Hypothalamus (tissue), 51 donors: ENCODE data around the gene IDUA.
"Not testable (repeated sequence)": the region's sequence is repeated elsewhere in the genome, so short reads cannot be mapped to it uniquely, and the experiment has no call there.

Experiments
- DNase-seq, 51 donors: peaks; one replicate each; lab custom pipeline; 2025; lab: John Stamatoyannopoulos, UW

IDUA gene

DNA sequence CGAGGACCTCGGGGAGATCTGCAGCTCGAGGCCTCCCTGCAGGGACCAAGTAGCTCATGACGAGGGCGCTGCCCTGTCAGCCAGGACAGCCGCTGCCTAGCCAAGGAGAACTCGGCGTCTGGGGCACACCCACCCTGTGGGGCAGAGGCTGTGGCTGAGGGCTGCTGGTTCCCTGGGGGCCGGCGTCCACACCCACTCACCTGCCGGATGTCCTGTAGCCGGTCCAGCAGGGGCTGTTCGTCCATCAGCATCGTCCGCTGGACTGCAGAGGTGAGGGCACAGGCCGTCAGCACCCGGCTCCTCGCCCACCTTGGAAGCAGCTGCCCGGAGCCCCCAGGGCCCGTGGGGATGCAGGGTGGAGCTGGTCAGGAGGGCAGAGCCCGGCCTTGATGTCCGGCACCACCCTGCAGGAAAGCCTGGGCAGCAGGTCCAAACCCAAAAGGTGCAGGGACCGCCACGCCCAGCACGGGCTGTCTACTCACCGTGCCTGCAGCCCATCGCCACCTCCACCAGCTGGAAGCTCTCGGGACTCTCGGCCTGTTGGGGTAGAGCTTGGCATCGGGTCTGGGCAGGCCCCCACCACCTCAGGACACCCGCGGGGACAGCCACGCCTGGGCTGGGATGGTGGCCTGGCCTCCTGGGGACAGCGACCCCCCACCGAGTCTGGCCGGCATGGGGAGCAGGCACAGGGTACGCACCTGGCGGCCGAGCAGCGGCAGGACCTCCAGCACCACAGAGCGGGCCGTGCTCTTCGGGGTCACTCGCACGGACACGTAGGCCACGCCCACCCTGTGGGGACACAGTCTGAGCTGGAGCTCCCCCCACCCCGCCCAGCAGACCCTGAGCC, 20.4 kb upstream of the IDUA start:
- DNase-seq: no peak

DNA sequence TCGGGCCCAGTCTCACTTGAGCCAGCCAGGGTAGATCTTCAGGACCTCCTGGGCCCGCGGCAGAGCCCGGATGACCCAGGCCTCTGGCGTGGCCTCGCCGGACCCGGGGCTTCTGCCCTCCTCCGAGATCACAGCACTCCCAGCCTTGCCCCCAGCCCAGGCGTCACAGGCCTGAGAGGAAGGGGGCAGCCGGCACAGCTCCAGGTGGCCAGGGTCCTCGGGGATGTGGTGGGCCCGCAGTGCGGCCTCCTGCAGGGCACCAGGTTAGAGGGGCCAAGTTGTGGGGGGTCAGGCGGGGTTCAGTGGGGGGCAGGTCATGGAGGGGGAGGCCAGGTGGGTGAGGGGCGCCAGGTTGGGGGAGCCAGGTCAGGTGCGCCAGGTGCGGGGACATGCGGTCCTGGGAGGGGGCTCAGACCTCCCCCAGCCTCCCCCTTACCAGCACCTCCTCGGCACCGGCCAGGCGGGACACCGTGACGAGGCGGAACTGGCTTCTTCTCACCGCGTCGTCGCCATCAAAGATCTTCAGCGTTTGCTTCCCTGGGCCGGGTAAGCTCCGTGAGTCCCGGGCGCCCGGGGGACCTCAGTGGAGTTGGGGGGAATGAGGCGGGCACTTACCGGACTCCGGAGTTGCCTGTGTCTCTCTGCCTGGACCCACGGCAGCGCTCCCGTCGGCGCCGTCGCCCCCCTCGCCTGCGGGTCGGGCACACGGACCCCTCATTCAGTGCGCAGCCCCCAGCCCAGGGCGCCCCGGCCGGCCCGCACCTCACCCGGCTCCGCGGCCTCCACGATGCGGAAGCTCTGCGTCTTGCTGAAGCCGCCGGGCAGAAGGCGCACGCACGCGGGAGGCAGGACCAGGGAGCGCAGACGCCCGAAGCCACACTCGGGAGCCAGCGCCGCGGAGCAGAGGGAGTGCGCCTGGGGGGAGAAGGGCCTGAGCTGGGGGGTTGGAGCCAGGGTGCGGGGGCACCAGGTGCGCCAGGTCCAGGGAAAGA, 19.4 kb upstream of the IDUA start:
- no peak for DNase-seq

GRCh38 chr4:968221-968620, 18.6 kb upstream of the IDUA start:
- DNase-seq: no peak

- no peak for DNase-seq
Measured at GRCh38 chr4:968621-969394, 18.0 kb upstream of the IDUA start.

DNA sequence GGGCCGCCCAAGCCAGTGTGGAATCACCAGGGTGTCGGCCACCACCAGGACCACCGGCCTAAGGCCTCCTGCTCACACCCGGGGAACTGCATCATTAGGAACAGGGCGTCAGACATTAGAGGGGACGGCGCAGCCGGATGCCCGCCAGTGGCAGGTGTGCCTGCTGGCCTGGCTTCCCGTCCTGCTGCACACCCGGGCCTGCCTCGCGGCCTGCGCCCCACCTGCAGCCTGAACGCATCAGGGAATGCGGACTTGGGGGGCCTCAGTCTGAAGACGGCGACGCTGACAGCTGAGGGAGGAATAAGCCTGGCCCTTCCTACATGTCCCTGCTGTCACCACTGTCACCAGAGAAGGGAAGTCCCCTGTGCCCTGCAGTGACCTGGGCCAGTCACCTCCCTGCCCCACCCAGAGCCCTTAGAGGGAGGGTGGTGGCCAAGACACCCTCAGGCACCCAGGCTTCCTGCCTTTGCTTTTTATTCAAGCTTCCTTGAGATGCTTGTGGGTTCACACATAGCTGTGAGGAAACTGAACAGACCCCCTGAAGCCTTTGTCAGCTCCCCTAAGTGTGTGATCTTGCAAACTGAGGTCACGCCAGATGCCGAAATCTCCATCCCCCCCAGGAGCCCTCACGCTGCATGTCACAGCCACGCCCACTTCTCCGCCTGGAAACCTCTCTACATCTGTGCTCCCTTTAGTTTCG, 16.6 kb upstream of the IDUA start:
- DNase-seq: no peak

DNA sequence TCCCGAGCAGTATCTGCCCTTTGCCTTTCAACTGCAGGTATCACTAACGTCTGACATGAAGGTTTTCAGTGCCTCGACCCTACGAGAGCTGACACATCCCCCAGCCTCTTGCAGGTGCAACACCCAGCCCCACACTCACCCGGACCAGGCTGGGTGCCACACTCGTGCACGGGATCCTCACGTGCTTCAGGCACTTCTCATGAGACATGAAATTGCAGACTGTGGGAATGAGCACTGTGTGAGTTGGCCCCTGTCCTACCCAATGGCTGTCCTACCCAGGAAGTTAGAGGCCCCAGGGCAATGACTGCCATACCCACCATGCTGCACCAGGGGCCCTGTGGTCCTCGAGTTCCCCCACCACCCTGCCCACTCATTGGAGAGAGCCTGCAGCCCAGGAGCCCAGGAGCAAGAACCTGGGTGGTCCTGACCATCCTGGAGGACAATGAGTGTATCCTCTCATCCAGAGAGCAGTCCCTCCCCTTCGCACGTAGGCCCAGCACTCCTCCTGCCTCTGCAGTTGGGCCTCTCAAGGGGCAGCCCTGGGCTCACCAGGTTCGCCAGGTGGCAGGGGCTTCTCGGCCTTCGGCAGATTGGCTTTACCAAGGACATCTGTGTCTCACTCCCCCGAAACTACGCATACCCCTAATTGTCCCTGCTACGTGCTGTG, 15.9 kb upstream of the IDUA start:
- DNase-seq: no peak

DNA sequence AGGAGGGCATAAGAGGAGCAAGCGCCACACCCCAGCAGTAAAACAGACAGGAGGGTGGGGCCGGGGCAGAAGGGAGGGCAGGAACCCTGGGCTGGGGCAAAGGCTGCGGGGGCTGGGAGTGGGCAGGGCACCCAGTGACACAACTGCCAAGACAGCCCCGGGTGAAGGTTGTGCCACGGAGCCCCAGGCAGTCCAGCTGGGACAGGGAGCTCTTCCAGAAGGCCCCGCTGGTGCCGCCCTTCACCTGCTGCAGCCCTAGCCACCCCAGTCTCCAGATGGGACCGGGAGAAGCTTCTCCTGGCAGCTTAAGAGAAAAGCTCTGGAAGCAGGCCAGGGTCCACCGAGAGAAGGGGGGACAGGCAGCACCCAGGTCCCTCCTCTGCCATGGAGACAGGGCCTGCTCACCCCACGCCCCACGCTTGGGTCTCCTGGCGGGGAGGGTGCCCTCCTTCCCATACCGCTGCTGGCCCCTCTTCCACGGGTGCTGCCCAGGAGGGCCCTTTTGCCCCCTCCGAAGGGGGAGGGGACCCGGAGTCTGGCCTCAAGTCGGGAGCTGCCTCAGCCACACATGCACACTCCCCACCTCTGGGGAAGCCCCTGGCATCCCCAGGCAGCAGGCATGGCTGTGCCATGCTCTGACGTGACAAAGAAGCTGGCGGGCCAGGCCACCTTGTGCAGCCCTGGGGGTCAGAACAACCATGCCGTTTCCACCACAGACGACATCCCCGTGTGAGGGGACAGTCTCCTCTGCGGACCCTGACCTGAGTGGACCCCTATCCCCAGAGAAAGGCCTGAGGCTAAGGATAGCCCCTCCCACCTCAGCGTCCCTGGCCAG, 15.0 kb upstream of the IDUA start:
- no peak for DNase-seq

DNA sequence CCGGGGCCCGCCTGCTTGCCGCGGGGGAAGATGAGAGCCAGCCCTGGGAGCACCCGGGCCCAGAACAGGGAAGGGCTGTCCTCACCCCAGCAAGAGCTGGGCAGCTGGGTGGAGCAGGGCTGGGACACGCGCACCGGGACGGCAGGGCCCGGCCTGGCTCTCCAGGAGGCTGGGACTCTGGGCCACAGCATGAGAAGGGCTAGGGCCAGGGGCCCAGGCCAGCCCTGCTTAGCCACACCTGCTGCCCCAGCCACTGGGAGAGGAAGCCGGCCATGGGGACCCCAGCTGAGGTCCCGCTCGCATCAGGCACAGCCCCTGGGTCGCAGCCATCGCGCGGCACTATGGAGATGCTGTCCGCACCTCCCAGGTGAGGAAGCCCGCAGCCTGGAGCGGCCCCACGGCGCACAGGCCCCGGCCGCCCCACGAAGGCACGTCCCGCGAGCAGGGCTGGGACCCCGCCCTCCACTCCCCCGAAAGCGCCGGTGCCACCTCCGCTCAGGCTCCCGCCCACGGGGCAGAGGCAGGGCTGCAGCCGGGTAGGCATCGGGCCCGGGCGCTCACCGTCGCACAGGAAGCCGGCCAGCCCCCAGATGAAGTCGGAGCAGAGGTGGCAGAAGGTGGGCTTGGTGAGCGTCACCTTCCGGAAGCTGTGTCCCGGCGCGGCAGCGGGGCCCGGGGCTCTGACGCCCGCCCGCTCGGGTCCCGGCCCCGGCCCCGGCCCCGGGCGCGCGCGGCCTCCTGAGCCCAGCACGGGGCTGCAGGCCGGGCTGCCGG, 14.0 kb upstream of the IDUA start:
- peak in 3 of 51 donors; percentile 14 to 19 (median 16) for DNase-seq

DNA sequence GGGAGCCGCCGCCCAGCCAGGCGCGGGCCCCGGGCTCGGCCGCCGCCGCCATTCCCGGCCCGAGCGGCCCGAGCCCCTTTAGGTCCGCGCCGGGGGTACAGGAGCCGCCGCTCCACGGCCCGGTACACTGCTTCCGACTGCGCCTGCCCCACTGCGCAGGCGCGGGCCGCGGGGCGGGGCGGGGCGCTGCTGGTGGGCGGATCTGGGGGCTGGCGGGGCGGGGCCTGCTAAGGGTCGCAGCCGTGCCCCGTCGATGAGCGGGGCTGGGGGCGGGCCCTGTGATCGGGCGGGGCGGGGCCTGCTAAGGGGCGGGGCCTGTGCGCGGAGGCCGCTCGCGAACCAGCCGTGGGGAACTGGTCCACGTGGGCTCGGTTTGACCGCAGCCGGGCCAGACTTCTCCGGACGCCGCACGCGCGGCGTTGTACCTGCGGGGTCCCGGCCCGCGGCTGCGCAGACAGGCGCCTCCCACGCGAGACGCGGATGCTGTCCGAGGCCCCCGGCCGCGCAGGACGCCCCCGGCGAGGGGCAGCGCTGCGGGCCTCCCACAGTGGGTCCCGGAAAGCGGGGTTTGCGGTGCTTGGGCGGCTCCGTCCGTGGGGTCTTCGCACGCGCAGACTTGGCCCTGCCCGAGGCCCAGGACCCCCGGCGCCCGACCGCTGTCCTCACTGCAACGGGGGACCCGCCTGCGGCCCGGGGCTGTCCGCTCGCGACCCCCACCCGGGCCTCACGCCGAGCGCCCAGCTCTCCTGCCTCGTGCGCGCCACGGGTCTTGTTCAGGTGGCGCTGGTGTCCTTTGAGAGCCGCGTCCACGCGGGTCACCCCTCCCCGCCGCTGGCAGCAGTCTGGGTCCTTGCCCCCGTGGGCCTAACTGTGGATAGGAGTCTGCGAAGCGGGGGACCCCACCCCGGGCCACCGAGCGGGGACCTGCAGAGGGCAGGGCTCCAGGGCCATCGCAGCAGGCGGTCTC, 13.1 kb upstream of the IDUA start, which contains the start of gene DGKQ:
Gene DGKQ, minus strand, starts transcription at position 139 of the 967 bp plus-strand sequence. Its CDS starts 87 bp downstream, at position 52.
- DNase-seq: peak; percentile 18 to 94 (median 79)

GRCh38 chr4:974668-975067, 12.2 kb upstream of the IDUA start:
- no peak for DNase-seq

- DNase-seq: not testable (repeated sequence)
Measured at GRCh38 chr4:976016-976415, 10.8 kb upstream of the IDUA start.

GRCh38 chr4:978957-979701, 7.7 kb upstream of the IDUA start:
- DNase-seq: no peak

- no peak for DNase-seq
Measured at GRCh38 chr4:982291-982690, 4.6 kb upstream of the IDUA start.

- no peak for DNase-seq
Measured at GRCh38 chr4:982814-983213, 4.0 kb upstream of the IDUA start.

DNA sequence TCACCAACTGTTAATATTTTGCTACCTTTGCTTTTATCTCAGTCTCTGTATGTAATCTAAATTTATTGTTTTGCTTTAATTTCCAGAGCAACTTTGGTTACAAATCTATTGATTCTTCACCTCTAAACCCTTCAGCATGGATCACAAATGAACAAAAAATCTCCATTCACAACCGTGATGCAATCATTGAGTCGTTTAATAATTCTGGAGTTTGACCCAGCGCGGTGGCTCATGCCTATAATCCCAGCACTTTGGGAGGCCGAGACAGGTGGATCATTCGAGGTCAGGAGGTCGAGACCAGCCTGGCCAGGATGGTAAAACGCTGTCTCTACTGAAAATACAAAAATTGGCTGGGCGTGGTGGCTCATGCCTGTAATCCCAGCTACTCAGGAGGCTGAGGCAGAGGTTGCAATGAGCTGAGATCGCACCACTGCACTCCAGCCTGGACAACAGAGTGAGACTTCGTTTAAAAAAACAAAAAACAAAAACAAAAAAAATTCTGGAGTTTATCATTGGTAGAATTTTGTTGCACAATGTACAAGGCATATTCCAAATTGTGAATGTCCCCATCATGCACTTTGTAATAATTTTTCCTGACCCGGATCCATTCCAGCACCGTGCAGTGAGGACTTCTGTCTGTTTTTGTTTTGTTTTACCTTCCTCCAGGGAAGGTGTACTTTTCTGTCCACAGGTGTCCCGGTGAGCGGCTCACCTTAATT, 2.3 kb upstream of the IDUA start:
- no peak for DNase-seq
